T-helper 17 cell (primary cell): ENCODE measurements around the gene SULT2B1. TPM values are rescaled to one million over a fixed set of nuclear protein-coding genes. Genes with fewer than 3 reads are reported as not detected.

Source experiments
- ATAC-seq: fragments of 150-1000 bp; cut with Tn5 transposase; 2 replicates; pipeline ENCODE4 v1.10.0; 2021; ENCODE audit warnings: mild to moderate bottlenecking, moderate library complexity
- DNase-seq, 3 donors: peaks; one replicate each; pipeline versions ENCODE4 v3.0.0 to v3.0.0-alpha.2; 2020 to 2021
- H3K9me3 ChIP-seq: one replicate; pipeline ENCODE4 v1.7.0; 2013; ENCODE audit warnings: low read length, mild to moderate bottlenecking; ENCODE audit not compliant: control insufficient read depth, poor library complexity, severe bottlenecking
- H3K27ac Mint-ChIP-seq: one replicate; pipeline ENCODE4 v1.8.0; 2022; ENCODE audit warnings: mild to moderate bottlenecking, moderate library complexity, mixed read lengths
- H3K27me3 Mint-ChIP-seq: one replicate; pipeline ENCODE4 v1.8.0; 2022; ENCODE audit warnings: mixed read lengths
- H3K36me3 Mint-ChIP-seq: one replicate; pipeline ENCODE4 v1.8.0; 2022; ENCODE audit warnings: low read depth, mixed read lengths
- H3K4me1 Mint-ChIP-seq: one replicate; pipeline ENCODE4 v1.8.0; 2022; ENCODE audit warnings: mild to moderate bottlenecking, mixed read lengths
- H3K4me3 Mint-ChIP-seq: one replicate; pipeline ENCODE4 v1.8.0; 2022; ENCODE audit warnings: mild to moderate bottlenecking, moderate library complexity, mixed read lengths
- total RNA-seq, 4 donors: library from RNA in 2 of 4; stranded (reverse) in 2 of 4; gene quantifications; one replicate each; pipeline ENCODE4 v1.2.3 and lab custom pipeline; 2022 to 2026

Gene SULT2B1
- total RNA-seq, 2 donors from 2014 or later, result not detected

- Mint-ChIP-seq H3K36me3 (no peaks in the 10 kb centered on the region), H3K4me3 (no peak overlapping the region), H3K27ac (no peak overlapping the region), H3K27me3 (no peaks in the 10 kb centered on the region), H3K4me1 (no peaks in the 10 kb centered on the region)
- no peak for ATAC-seq
- no peak for DNase-seq
- no peaks in the 10 kb centered on the region for H3K9me3 ChIP-seq
Measured at GRCh38 chr19:48539503-48540096, 12.4 kb upstream of the SULT2B1 start.

DNA sequence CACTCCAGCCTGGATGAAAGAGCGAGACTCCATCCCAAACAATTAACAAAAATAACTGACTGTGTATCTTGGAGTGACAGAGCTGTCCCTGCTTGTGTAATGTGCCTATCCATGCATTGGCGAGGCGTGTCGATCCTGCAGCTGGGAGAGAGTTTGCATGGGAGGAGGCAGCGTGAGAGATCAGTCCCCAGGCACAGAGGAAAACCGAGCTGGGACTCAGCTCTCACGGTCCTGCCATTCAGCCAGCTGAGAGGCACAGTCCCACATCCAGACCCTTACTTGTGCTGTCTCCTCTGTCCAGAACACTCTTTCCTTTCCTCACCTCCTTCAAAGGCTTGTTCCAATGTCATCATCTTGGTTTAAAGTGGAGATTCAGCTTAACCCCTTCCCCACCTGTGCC lies 11.9 kb upstream of the SULT2B1 start:
- DNase-seq (no peak), ATAC-seq (no peak)
- H3K4me3 Mint-ChIP-seq, result no peak overlapping the region
- H3K9me3 ChIP-seq, result no peaks in the 10 kb centered on the region
- no peak overlapping the region for H3K27ac Mint-ChIP-seq
- H3K4me1 Mint-ChIP-seq, result no peaks in the 10 kb centered on the region
- no peaks in the 10 kb centered on the region for H3K27me3 Mint-ChIP-seq
- H3K36me3 Mint-ChIP-seq, result no peaks in the 10 kb centered on the region

DNA sequence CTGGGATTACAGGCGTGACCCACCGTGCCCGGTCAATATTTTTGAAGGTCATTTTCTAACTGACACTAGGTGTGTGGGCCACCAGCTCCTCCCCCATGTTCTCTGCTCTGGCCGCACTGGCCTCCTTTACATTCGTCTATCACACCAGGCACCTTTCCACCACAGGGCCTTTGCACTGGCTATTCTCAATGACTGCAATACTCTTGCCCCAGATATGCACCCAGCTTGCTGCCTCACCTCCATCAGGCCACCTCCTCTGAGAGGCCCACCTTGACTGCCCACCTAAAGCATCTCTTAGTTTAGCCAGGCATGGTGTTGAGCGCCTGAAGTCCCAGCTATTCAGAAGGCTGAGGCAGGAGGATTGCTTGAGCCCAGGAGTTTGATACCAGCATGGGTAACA lies 10.2 kb upstream of the SULT2B1 start:
- Mint-ChIP-seq H3K27ac (no peak overlapping the region), H3K36me3 (no peaks in the 10 kb centered on the region), H3K4me1 (no peaks in the 10 kb centered on the region), H3K27me3 (no peaks in the 10 kb centered on the region), H3K4me3 (no peak overlapping the region)
- DNase-seq (no peak), ATAC-seq (no peak)
- no peaks in the 10 kb centered on the region for H3K9me3 ChIP-seq

- Mint-ChIP-seq H3K27me3 (no peaks in the 10 kb centered on the region), H3K4me3 (no peak overlapping the region), H3K36me3 (no peaks in the 10 kb centered on the region), H3K4me1 (no peaks in the 10 kb centered on the region), H3K27ac (no peak overlapping the region)
- no peak for ATAC-seq
- DNase-seq, result no peak
- no peaks in the 10 kb centered on the region for H3K9me3 ChIP-seq
Measured at GRCh38 chr19:48543121-48543710, 8.8 kb upstream of the SULT2B1 start.

GRCh38 chr19:48544856-48545750 lies 6.9 kb upstream of the SULT2B1 start:
- H3K27me3 Mint-ChIP-seq, result no peaks in the 10 kb centered on the region
- no peaks in the 10 kb centered on the region for H3K9me3 ChIP-seq
- no peak overlapping the region for H3K27ac Mint-ChIP-seq
- H3K4me1 Mint-ChIP-seq, result no peaks in the 10 kb centered on the region
- H3K36me3 Mint-ChIP-seq, result no peaks in the 10 kb centered on the region
- no peak for ATAC-seq
- no peak for DNase-seq
- H3K4me3 Mint-ChIP-seq, result no peak overlapping the region

- DNase-seq (no peak), ATAC-seq (no peak)
- no peaks in the 10 kb centered on the region for H3K9me3 ChIP-seq
- no peaks in the 10 kb centered on the region for H3K4me1 Mint-ChIP-seq
- no peaks in the 10 kb centered on the region for H3K36me3 Mint-ChIP-seq
- no peaks in the 10 kb centered on the region for H3K27me3 Mint-ChIP-seq
- no peak overlapping the region for H3K27ac Mint-ChIP-seq
- no peak overlapping the region for H3K4me3 Mint-ChIP-seq
Measured at GRCh38 chr19:48547722-48548121, 4.2 kb upstream of the SULT2B1 start.

DNA sequence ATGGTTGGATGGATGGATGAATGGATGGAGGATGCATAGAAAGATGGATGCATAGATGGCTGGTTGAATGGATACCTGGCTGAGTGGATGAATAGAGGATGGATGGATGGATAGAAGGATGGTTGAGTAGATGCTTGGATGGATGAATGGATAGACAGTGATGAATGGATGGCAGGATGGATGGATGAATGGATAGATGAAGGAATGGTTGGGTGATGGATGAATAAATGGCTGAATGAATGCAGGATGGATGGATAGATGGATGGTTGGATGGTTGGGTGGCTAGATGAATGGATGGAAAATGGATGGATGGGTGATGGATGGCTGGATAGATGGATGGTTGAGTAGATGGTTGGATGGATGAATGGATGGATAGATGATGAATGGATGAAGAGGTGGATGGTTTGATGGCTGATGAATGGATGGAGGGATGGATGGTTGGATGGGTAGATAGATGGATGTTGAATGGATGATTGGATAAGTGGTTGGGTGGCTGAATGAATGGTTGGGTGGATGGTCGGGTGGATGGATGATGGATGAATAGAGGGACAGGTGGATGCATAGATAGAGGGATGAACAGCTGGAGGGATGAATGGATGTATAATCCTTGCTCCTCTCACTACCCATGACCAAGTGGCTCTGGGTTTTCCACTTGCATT lies 3.6 kb upstream of the SULT2B1 start:
- H3K9me3 ChIP-seq, result no peaks in the 10 kb centered on the region
- no peak for ATAC-seq
- H3K27me3 Mint-ChIP-seq, result no peaks in the 10 kb centered on the region

DNA sequence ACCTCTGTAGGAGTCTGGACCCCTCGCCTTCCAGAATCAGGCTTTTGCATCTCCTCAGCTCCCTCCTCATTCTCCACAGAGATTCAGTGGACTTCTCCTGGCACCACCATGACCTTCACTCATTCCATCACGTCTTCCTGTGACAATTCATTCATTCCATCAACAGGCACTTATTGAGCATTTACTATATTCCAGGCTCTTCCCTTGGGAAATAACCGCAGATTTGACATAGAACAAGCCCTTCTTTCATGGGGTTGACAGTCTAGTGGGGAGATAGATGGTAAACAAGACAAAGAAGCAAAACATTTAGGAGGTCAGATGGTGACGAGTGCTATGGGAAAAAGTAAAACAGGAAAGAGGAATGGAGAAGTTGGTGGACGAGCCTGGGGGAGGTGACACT lies 2.6 kb upstream of the SULT2B1 start:
- H3K4me3 Mint-ChIP-seq, result no peak overlapping the region
- H3K9me3 ChIP-seq, result no peaks in the 10 kb centered on the region
- no peaks in the 10 kb centered on the region for H3K4me1 Mint-ChIP-seq
- H3K27me3 Mint-ChIP-seq, result no peaks in the 10 kb centered on the region
- H3K36me3 Mint-ChIP-seq, result no peaks in the 10 kb centered on the region
- no peak overlapping the region for H3K27ac Mint-ChIP-seq
- no peak for DNase-seq
- ATAC-seq, result no peak

More for the DNA sequence above, 3.6 kb upstream of the SULT2B1 start:
- no peak for DNase-seq
- Mint-ChIP-seq H3K36me3 (no peaks in the 10 kb centered on the region), H3K27ac (no peak overlapping the region), H3K4me1 (no peaks in the 10 kb centered on the region), H3K4me3 (no peak overlapping the region)

DNA sequence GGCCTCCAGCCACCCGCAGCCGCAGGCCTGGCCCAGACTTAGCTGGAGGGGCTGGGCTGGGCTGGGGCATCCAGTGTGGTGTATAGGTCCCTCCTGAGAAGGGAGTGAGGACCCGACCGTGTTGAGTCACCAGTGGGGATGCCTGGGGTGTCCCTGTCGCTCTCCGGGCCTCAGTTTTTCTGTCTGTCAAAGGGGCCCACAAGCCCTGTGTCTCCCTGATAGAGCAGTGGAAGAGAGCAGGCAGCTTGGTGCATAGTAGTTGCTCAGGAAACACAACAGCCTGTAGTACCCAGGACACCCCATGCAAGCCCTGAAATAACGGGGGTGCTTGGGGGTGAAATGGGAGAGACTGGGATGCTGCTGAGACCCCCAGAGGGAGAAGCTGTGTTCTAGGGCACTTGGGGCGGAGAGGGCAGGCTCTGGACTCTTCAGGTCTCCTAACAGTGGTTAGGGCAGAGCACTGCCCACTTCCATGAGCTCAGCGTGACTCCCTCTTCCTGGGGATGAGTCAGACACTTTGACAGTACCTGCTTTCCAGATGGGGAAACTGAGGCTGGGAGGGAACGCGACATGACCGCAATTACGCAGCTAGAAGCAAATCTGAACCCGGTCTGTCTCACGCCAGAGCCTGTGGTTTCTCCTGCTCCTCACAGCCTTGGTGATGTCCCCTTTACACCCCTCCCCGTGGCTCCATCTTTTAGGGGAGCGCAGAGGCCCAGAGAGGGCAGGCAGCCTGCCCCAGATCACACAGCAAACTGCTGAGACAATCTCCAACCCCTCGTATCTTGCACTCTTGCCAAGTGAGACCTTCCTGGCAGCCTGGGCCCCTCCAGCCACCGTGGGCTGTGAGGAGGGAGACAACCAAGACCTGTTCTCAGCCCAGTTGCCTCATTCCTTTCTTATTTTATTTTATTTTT lies 692 bp downstream of the SULT2B1 start:
- Mint-ChIP-seq H3K36me3 (no peaks in the 10 kb centered on the region), H3K27me3 (no peaks in the 10 kb centered on the region), H3K4me3 (no peak overlapping the region)

DNA sequence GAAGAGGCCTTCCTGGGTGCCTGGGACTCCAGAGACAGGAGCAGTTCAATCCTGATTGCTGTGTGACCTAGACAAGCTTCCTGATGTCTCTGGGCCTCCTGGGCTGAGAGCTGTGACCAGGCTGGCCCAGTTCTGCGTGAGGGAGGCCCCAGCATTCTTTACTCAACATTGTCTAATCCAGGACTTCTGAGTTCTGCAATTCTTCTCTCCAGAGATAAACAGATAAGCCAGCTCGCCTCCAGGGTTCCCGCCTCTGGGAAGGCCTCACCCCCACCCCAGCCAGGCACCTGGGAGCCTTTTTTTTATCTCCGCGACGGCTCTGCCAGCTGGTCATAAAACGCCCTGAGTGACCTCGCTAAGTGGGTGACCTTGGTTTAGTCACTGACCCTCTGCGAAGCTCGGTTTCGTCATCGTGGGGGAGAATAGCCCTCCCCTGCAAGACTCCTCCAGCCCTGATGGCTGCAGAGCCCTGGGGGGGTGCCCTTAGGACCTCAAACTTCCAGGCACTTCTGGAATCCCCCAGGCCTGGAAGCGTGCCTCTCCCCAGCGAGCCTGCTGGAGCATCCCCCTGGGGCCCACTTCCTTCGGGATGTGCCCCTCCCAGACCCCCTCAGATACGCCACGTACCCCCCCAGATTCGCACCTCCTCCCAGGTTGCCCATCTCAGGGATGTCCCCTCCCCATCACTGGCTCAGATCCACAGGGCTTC lies 1.9 kb downstream of the SULT2B1 start:
- DNase-seq (no peak), ATAC-seq (no peak)
- Mint-ChIP-seq H3K4me1 (no peaks in the 10 kb centered on the region), H3K4me3 (no peak overlapping the region), H3K36me3 (no peaks in the 10 kb centered on the region), H3K27me3 (peaks cover 3% of the 10 kb centered on the region), H3K27ac (no peak overlapping the region)
- H3K9me3 ChIP-seq, result no peaks in the 10 kb centered on the region

More for the DNA sequence above, 692 bp downstream of the SULT2B1 start:
- no peak for DNase-seq
- no peaks in the 10 kb centered on the region for H3K4me1 Mint-ChIP-seq
- no peak for ATAC-seq
- H3K9me3 ChIP-seq, result no peaks in the 10 kb centered on the region
- no peak overlapping the region for H3K27ac Mint-ChIP-seq

- no peak for DNase-seq
- no peaks in the 10 kb centered on the region for H3K36me3 Mint-ChIP-seq
- H3K4me1 Mint-ChIP-seq, result peaks cover 2% of the 10 kb centered on the region
- ATAC-seq, result no peak
- no peak overlapping the region for H3K27ac Mint-ChIP-seq
- H3K9me3 ChIP-seq, result no peaks in the 10 kb centered on the region
- H3K4me3 Mint-ChIP-seq, result no peak overlapping the region
- peaks cover 10% of the 10 kb centered on the region for H3K27me3 Mint-ChIP-seq
Measured at GRCh38 chr19:48554385-48555091, 2.6 kb downstream of the SULT2B1 start.

- Mint-ChIP-seq H3K27me3 (peaks cover 10% of the 10 kb centered on the region), H3K4me3 (no peak overlapping the region), H3K36me3 (no peaks in the 10 kb centered on the region), H3K27ac (no peak overlapping the region), H3K4me1 (peaks cover 2% of the 10 kb centered on the region)
- DNase-seq (no peak), ATAC-seq (no peak)
- no peaks in the 10 kb centered on the region for H3K9me3 ChIP-seq
Measured at GRCh38 chr19:48556163-48556562, 4.2 kb downstream of the SULT2B1 start.
